Stimulated activated CD4-positive, alpha-beta T cell treated with anti-CD3 and anti-CD28 coated beads, Interleukin-12 subunit alpha, Interleukin-12 subunit beta, amount 100 ng/mL, for 48 hours (primary cell): ENCODE measurements around the gene NDOR1.
A peak's percentile ranks its signal among the peaks of the same experiment; 100 is the strongest.

Source experiments
- DNase-seq, 3 donors: peaks; one replicate each; pipeline ENCODE4 v3.0.0-alpha.2; 2020; ENCODE audit warnings: low read depth in 2 of 3, low spot score in 1 of 3

Gene NDOR1

DNA sequence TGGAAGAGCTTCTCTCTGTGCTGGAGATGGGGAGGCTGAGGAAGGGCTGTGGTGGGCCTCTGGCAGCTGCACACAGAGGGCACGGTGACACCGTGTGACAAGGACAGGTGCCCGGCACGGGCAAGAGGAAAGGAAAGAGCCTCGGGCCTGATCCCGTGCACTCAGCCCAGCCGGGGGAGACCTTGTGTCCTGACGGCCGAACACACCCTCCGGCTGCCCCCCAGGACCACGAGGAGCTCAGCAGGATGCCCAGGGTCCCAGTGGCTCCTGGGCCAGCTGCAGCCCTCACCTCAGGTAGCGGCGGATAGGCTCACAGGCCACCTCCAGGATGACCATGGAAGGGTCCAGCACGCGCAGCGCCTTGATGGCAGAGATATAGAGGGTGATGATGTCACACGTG, 22.7 kb upstream of the NDOR1 start:
- DNase-seq = no peak

DNA sequence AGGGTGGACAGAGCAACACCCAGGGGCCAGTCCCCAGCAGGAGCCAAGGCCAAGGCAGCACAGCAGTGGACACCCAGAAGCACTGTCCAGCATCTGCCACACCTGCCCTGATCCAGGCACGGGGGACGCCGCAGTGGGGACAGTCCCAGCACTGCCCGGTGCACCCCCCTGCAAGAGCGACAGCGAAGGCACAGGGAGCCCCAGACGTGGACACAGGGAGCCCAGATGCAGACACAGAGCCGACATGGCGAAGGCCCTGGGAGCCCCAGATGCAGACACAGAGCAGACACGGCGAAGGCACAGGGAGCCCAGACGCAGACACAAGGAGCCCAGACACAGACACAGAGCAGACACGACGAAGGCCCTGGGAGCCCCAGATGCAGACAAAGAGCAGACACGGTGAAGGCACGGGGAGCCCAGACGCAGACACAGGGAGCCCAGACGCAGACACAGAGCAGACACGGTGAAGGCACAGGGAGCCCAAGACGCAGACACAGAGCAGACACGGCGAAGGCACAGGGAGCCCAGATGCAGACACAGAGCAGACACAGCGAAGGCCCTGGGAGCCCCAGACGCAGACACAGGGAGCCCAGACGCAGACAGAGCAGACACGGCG, 21.4 kb upstream of the NDOR1 start:
- no peak for DNase-seq

DNA sequence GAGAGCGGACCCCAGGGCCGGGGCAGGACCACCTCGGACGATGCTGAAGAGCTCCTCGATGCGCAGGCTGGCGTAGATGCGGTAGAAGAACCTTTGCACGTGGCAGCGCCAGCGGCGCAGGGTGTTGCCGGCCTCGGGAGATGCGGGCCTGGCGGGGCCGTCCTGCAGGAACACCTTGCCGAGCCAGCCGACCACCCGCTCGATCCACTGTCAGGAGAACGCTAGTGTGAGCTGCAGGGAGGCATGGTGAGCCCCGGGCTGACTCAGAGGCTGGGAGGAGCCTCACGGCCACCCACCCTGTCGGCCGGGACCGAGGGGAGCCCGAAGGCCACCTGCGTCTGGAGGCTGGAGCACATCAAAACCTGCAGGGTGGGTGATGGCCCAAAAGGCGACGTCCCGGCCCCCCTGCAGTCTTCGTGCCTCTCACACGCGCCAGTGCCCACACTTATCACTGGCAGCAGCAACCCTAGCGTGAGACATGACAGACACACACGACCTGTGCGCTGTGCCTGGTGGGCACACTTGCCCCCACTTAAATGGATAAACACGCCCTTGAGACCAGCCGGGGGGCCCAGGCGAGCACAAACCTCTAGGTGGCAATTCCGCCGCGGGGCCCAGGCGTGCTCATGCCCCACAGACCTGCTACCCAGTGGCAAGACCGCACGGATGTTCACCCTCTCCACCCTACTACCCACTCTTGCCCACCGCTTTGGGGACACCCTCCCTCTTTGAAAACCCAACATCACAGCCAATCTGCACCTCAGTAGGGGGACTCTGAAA, 20.4 kb upstream of the NDOR1 start:
- DNase-seq = no peak

- DNase-seq = no peak
Observed at GRCh38 chr9:137185921-137186320, 19.6 kb upstream of the NDOR1 start.

DNA sequence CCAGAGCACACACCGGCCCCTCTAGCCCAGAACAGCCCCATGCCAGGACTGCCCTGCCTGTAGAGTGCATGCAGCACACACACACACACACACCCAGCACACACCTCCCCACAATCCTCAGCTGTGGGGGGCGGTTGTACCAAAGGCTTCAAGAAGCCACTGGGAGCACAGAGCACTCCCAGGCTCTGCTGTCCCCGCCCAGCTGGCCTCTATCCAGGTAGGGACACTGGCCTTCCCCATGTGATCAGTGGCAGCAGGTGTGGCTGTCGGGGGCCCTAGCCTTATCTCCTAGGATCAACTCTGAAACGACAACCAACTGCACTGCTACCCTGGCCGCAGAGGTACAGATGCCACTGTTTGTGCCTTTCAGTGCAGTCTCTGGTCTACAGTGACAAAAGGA, 19.1 kb upstream of the NDOR1 start:
- DNase-seq = no peak

DNA sequence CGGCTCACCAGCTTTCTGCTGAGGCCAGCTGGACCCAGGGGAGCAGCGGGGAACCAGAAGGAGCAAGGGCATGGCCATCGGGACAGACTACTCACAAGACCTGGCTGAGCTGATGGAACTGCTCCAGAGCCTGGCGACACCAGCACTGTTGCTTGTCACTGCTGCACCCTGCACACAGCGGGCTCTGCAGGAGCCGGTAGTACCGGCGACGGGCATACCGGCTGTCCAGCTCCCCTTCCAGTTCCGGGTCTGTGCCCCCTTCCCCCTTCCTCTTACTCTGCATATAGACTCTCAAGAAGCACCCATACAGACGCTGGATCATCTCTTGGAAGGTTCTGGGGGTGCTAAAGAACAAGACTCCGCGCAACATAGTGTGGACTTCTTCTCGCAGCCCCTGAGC, 18.1 kb upstream of the NDOR1 start:
- no peak for DNase-seq

- DNase-seq = no peak
Observed at GRCh38 chr9:137188086-137188489, 17.4 kb upstream of the NDOR1 start.

DNA sequence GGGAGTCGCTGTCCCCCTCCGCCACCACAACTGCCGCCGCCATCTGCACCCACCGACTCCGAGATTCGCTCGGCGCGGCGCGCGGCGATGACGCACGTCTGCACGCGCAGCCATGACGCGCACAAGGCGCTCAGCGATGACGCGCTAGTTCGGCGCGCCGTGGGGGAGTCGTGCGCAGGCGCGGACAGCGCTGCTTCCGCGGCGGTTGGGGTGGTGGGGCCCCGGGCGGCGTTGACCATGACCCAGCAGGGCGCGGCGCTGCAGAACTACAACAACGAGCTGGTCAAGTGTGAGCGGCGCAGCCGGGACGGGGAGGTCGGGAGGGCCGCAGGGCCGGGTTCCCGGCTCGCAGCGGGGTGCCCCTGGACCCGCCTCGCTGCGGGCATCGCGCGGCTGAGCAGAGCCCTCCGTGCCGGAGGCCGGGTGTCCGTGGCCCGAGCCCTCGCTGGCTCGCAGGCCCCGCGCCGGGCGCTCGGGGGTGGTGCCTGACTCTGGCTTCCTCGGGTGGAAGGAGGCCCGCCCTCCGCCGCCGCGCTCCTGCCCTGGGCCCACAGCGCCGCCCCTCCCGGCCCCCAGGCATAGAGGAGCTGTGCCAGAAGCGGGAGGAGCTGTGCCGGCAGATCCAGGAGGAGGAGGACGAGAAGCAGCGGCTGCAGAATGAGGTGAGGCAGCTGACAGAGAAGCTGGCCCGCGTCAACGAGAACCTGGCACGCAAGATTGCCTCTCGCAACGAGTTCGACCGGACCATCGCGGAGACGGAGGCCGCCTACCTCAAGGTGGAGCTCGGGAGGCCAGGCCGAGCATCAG, 16.8 kb upstream of the NDOR1 start, which contains the start of the genes ANAPC2 and SSNA1:
ANAPC2 (minus strand) TSS at position 71 of the 807 bp plus-strand sequence; CDS start at position 43, 28 bp downstream.
SSNA1 (plus strand) TSS at position 187 of the 807 bp plus-strand sequence; CDS start at position 238, 51 bp downstream.
- DNase-seq = peak; percentile 84 to 89 (median 89)

DNA sequence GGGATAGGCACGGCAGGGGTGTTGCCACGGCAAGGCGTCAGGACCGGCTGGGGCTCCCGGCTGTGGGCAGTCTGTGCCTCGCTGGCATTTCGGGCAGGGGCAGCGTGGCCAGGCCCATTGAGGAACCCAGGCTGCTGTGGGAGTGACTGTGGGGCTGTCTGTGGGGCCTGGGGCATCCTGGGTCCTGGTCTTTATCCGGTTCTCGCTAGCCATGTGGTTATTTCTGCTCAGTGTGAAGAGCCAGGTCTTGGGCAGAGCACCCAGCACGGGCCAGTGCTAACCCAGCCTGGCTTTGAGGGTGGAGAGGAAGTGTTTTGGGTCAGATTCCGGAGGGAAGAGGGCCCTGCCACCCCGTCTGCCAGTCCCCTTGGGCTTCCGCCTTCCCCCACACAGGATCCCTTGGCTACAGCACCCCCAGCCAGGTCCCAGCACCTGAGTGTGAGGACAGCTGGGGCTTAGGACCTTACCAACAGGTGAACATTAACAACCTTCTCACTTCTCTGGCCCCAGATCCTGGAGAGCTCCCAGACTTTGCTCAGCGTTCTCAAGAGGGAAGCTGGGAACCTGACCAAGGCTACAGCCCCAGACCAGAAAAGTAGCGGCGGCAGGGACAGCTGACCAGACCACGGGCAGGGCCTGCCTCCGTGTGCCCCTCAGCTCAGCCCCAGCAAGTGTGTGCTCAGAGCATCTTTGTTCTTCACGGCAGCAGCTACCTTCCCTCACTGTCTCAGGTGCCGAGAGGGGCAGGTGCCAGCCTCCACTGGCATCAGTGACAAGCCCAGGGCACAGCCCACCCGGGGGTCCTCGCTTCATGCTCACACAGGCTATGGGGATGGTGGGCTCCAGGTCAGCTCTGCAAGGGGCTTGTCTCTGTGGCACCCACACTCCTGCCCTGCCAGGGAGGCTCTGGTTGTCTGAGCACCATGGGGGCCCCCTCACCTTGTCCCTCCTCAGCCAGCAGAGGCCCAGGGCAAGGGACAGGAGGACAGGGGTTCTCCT, 15.9 kb upstream of the NDOR1 start:
- DNase-seq = no peak

- DNase-seq = no peak
Observed at GRCh38 chr9:137190315-137190856, 15.1 kb upstream of the NDOR1 start.

GRCh38 chr9:137191245-137191644, 14.3 kb upstream of the NDOR1 start:
- no peak for DNase-seq

- DNase-seq = no peak
Observed at GRCh38 chr9:137191691-137192447, 13.6 kb upstream of the NDOR1 start.

- no peak for DNase-seq
Observed at GRCh38 chr9:137192448-137192780, 13.1 kb upstream of the NDOR1 start.

DNA sequence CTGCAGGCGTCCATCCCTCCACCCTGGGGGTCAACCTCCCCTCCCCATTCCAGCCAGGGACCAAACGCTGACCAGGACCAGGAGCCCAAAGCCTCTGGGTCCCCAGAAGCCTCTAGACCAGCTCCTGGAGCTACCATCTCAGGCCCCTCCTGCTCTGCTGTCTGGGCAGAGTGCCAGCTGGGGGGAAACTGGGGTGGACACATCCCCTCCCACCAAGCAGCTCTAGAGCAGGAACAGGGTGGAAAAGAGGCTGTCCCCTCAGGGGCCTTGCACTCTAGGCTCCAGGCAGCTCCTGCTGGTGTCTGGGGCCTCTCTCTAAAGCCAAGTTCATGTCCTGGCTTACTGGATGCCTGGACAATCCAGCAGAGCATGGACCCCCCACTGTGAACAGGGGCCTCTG, 12.6 kb upstream of the NDOR1 start:
- DNase-seq = no peak

- DNase-seq = no peak
Observed at GRCh38 chr9:137193771-137194170, 11.7 kb upstream of the NDOR1 start.

DNA sequence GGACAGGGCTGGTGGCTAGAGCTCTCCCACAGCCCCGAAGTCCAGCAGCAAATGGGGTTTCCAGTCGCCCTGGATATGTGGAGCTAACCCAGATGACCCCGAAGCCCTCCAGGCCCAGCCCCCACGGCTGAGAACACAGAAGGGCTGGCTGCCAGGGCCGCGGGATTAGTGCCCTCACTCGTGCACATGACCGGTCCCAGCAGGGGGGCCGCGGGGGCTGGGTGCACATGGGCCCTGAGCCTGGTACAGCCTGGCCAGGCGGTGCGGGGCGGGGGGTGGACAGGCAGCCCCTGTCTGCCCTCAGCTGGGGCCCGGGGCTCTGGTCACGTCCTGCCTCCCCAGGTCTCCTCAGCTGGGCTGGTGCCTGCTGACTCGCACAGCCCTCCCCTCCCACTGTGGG, 11.1 kb upstream of the NDOR1 start:
- no peak for DNase-seq

GRCh38 chr9:137194909-137195308, 10.6 kb upstream of the NDOR1 start:
- DNase-seq = no peak

GRCh38 chr9:137195525-137196220, 9.8 kb upstream of the NDOR1 start:
- no peak for DNase-seq
